NCI-H2227 (cell line): ENCODE results near the gene ZNF134.

Experiments used
- DNase-seq: peaks from one replicate; lab custom pipeline; 2025; ENCODE audit not compliant: unreplicated experiment; lab: John Stamatoyannopoulos, UW

Gene ZNF134

GRCh38 chr19:57637379-57637778, 23.3 kb downstream of the ZNF134 start:
- DNase-seq: no peak

GRCh38 chr19:57641715-57642234, 27.7 kb downstream of the ZNF134 start:
- no peak for DNase-seq

- DNase-seq: no peak
These were observed 28.5 kb downstream of the ZNF134 start for GRCh38 chr19:57642396-57643046.

GRCh38 chr19:57643734-57644133, 29.7 kb downstream of the ZNF134 start:
- DNase-seq: no peak

- DNase-seq: no peak
These were observed 34.4 kb downstream of the ZNF134 start for GRCh38 chr19:57648331-57649003.

GRCh38 chr19:57651654-57651996, 37.6 kb downstream of the ZNF134 start:
- DNase-seq: no peak

- DNase-seq: no peak
These were observed 39.6 kb downstream of the ZNF134 start for GRCh38 chr19:57653689-57654088.

- no peak for DNase-seq
These were observed 41.4 kb downstream of the ZNF134 start for GRCh38 chr19:57655443-57655842.

- DNase-seq: no peak
These were observed 42.3 kb downstream of the ZNF134 start for GRCh38 chr19:57656346-57656745.

GRCh38 chr19:57664269-57665127, 50.5 kb downstream of the ZNF134 start:
- peak; percentile 89 for DNase-seq

- no peak for DNase-seq
These were observed 51.3 kb downstream of the ZNF134 start for GRCh38 chr19:57665261-57665806.

- DNase-seq: no peak
These were observed 53.2 kb downstream of the ZNF134 start for GRCh38 chr19:57667228-57667627.

- no peak for DNase-seq
These were observed 54.6 kb downstream of the ZNF134 start, which contains the start of gene ZSCAN4 for GRCh38 chr19:57668635-57669034. Gene ZSCAN4 (plus strand): TSS chr19:57668935. CDS start chr19:57676146, 7,211 bp downstream.

- no peak for DNase-seq
These were observed 57.3 kb downstream of the ZNF134 start for GRCh38 chr19:57671124-57671895.

GRCh38 chr19:57672466-57672865, 58.4 kb downstream of the ZNF134 start:
- DNase-seq: no peak
